GM18861 (cell line): Measurements from ENCODE around the gene PCDH9.

Experiments used
- ATAC-seq: cut with Tn5 transposase; IDR thresholded peaks from one replicate; pipeline ENCODE4 v1.9.1; 2021; ENCODE audit not compliant: unreplicated experiment

Gene PCDH9

GRCh38 chr13:66992719-66993118 lies 237.4 kb downstream of the PCDH9 start:
- ATAC-seq, result no peak

GRCh38 chr13:66992183-66992582 lies 238.0 kb downstream of the PCDH9 start:
- no peak for ATAC-seq

DNA sequence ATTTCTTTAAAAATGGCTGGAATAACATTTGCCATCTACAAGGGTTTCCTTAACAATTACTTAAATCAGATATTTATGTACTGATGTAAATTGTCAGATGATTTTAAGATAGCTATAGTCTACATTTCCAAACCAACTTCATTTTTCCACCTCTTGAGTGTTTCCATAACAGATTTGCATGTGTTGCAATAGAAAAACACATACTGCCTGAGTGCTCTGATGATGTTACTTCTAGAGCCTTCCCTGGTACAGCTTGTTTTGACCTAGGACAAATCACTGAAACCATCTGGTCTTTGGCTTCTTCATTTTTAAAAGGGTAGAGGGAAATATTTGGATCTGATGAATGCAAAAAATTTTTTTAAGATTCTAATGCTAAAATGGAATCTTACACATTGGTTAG lies 245.9 kb downstream of the PCDH9 start:
- ATAC-seq, result no peak

DNA sequence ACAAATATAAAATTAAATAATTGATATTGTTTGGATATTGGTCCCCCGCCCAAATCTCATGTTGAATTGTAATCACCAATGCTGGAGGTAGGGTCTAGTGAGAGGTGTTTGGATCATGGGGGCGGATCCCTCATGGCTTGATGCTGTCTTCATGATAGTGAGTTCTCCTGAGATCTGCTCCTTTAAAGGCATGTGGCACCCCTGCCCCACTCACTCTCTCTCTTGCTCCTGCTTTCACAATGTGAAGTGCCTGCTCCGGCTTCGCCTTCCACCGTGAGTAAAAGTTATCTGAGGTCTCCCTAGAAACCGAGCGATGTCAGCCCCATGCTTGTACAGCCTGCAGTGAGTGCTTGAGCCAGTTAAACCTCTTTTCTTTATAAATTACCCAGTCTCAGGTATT lies 248.2 kb downstream of the PCDH9 start:
- no peak for ATAC-seq

GRCh38 chr13:66977161-66977560 lies 253.0 kb downstream of the PCDH9 start:
- ATAC-seq, result no peak

- no peak for ATAC-seq
These were observed 255.2 kb downstream of the PCDH9 start for GRCh38 chr13:66974889-66975288.

DNA sequence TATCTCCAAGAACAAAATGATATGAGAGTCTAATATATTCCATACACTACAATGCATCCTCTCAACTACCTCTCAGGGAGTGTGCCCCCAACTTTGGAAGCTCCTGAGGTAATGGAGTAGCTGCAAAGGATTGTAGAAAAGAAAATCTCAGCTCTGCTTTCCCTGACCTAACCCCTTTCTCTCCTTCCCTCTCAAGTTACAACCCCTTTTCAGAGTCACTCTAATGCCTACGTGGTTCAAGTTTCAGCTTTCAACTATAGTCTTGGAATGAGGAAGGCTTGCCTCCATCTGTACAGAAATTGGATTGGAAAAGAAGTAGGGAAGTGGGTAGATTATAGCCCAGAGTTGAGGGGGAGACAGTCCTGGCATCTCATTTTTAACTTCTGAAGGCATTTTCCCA lies 256.0 kb downstream of the PCDH9 start:
- no peak for ATAC-seq

- no peak for ATAC-seq
These were observed 257.5 kb downstream of the PCDH9 start for GRCh38 chr13:66972659-66973058.

GRCh38 chr13:66971004-66971403 lies 259.1 kb downstream of the PCDH9 start:
- no peak for ATAC-seq

GRCh38 chr13:66969291-66969690 lies 260.8 kb downstream of the PCDH9 start:
- no peak for ATAC-seq

GRCh38 chr13:66967811-66968597 lies 262.1 kb downstream of the PCDH9 start:
- no peak for ATAC-seq

DNA sequence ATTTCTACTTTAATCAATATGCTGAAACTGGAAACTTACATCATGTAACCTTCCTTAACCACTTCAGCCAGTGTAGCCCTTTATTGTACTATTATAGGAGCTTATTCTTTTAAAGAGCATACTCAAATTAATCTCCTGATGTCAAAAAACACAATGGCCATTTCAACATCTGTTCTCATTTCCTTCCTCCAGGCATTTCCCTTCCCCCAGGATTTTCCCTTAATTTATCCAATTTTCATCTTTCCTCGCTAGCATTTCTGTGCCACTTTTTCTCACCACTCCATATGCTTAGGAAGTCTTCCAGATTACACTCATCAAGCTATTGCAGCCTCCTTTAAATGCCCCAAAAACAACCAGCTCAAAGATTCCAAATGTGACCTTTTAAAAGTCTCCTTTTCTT lies 265.0 kb downstream of the PCDH9 start:
- ATAC-seq, result no peak

DNA sequence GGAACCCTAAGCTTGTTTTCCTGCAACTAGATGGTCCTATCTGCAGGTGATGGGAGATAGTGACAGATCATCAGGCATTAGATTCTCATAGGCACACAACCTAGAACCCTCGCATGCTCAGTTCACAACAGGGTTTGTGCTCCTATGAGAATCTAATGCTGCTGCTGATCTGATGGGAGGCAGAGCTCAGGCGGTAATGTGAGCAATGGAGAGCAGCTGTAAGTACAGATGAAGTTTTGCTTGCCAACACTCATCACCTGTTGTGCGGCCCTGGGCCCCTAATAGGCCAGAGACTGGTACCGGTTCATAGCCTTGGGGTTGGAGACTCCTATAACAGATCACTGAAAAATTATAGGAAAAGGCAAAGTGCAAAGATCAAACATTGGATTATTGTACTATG lies 267.2 kb downstream of the PCDH9 start:
- no peak for ATAC-seq

DNA sequence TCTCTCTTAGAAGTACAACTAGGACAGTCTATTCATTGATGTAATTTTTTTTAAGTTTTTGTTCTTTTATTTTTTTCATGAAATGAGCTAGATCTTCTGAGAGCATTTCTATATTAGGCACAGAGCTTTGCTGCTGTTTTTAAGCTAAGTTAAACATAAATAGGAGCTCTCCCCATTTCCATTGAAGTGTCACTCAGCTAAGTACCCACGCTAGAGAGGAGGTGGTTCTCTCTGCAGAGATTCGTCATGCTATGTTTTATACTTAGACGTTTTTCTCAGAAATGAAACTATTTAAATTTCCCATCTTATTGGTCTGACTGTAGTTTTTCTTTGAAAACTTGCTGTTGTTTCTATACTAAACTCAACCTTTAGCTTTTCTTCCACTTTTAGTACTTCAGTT lies 271.5 kb downstream of the PCDH9 start:
- peak; percentile 45 for ATAC-seq

DNA sequence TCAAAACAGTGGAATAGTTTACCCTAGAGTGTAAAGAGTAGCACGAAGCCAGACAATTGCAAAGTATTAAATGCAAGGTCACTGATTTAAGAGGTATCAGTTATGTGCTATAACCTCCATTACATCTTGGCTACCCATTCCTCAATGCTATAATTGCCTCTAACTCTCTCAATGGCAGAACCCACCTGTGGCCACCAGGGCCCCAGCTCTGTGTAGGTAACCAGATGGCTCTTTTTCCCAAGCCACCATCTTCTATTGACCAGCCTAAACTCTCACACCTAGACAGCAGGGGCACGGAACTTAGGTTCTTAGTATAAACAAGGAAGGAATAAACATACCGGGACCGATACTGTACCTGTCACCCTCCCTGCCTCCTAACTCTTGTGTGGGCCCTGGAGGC lies 277.6 kb downstream of the PCDH9 start:
- ATAC-seq, result no peak

GRCh38 chr13:66951426-66951825 lies 278.7 kb downstream of the PCDH9 start:
- ATAC-seq, result no peak

DNA sequence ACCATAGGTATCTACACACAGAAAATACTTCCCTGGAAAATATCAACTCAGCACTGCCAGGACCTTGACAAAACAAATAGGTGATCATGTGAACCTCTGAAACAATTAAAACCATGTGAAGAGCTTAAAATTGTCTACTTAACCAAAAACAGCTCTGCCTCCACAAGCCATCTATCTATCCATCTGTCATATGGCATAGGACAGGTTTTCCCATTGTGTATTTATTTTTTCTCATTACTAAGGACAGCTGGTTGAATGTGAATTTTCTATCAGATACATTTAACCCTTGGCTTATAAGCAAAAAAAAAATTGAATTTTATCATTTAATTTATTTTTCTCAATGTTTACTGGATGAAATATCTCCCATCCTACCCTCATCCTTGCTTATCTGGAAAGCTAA lies 279.5 kb downstream of the PCDH9 start:
- ATAC-seq, result no peak

DNA sequence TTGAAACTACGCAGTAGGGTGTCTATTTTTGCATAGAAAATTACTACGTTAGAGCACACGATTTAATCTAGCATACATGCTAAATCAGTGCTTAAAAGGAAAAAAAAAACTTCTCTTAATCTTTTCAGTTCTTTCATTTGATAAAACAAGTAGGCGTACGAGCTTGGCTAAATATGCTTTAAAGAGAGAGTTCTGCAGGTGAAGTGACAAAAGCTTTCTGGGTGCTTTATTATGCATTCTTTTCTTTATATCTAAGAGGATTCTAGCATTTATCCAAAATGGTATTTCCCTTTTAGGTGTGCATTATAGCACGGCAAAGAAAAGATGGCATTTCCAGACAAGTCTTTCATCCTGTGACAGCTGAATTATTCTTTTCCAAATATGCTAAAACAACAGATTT lies 281.2 kb downstream of the PCDH9 start:
- no peak for ATAC-seq

DNA sequence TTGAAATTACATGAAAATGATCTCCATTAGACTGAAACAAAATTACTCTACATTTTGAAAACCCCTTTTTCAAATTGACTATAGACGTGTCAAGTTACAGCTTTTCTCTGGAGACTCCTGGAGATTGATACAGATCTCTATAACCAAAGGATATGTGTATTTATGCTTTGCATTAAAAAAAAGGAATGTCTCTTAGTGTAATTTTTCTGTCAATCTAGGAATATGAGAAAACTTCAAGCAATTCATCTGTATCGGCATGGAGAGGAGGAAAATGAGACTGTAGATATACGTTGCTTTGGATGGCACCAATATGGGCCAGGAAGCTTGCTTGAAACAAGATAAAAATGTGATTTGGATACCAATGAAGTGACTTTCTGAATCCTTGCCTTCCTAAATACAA lies 286.6 kb downstream of the PCDH9 start:
- ATAC-seq, result no peak

DNA sequence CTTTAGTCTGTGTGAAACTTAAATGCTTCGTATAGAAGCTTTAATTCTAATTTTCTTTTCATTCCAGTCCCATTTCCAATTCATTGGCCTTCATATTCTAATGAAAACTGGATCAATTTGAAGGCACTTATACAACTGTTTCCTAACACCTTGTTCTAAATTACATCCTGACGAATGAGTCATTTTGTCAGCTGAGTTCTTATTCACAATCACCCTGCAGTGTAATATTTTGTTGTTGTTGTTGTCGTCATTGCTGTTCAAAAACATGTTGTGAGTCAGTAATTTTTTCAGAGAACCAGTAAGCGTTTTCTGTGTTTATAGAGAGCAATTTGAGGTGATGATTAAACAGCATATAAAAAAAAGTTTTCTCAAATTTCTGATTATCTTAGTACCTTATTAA lies 290.0 kb downstream of the PCDH9 start:
- no peak for ATAC-seq

GRCh38 chr13:66937423-66937822 lies 292.7 kb downstream of the PCDH9 start:
- no peak for ATAC-seq

DNA sequence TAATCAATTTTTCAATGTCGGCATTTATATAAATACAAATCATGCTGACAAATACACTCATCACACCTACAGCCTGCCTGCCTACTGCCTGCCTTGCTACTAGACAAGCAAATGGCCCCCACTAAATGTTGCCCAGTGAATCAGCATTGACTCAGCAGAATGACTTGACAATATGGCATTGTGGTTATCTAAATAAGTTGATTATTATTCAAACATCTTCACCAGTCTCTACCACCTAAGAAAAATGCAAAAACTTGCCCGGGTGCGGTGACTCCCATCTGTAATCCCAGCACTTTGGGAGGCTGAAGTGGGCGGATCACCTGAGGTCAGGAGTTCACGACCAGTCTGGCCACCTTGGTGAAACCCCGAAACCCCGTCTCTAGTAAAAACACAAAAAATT lies 296.1 kb downstream of the PCDH9 start:
- ATAC-seq, result no peak

GRCh38 chr13:66933527-66933926 lies 296.6 kb downstream of the PCDH9 start:
- no peak for ATAC-seq
